NCI-H1436 treated with DMSO at 0.1 percent for 48 hours (cell line): ENCODE data around the gene HYAL4.
A peak's percentile ranks its signal among the peaks of the same experiment; 100 is the strongest.
"Not testable (repeated sequence)": the region's sequence is repeated elsewhere in the genome, so short reads cannot be mapped to it uniquely, and the experiment has no call there.

ENCODE experiments used
- DNase-seq: peaks from one replicate; lab custom pipeline; 2025; lab: John Stamatoyannopoulos, UW

Gene HYAL4

DNA sequence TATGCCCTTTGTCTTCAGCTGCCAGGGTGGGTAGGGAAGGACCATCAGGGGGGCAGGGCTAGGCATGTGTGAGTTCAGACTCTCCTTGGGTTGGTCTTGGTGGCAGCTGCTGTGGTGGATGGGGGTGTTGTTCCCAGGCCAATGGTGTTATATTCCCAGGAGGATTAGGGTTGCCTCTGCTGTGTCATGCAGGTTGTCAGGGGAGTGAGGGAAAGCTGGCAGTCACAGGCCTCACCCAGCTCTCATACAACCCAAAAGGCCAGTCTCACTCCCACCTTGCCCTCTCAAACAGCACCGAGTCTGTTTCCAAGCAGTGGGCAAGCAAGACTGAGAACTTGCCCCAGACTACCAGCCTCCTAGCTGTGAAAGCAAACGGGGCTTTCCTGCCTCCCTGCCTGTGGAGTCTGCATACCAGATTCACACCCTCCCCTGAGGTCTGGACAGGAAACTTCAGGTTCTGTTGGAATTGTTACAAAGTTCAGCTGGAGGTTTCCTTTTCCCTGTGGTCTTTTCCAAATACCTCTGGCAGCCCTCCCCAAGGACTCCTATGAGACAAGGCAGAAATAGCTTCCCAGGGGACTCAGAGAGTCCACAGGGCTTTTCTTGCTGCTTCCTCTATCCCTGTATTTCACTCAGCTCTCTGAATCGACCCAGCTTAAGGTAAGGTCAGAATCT, 1.4 kb downstream of the HYAL4 start:
- DNase-seq = no peak

DNA sequence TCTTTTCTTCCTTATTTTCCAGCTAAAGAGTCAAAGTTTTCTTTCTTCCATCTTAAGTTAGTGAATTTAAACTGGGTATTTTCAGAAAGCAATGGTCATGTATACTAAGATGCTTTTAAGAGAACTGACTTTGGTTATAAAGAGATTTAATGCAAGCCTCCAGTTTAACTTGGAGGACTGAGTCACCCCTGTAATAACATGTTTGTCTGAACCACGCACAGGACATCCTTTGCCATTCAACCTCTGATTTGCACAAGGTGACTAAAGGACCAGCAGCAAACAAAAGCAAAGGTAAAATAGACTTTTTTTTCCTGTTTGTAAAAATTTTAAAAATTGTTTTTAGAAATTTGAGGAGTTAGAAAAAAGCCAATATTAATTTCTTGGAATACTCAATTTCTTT, 2.9 kb downstream of the HYAL4 start:
- DNase-seq = no peak

DNA sequence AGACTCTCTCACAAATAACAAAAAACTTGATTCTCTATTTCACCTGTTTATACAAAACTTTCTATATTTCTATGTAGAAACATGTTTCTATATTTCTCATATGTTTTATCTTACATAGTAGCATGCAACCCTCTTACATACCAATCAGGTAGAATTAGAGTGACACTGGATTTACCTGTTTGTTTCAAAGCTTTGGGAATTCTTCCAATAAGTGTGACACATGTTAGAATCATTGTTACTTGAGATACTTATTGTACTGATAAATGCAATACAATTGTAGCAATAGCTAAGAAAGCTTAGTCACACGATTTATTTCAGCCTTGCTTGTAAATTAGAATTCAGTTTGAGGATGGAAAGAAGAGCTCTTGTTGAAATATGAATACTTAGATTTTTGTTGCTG, 4.9 kb downstream of the HYAL4 start:
- no peak for DNase-seq

DNA sequence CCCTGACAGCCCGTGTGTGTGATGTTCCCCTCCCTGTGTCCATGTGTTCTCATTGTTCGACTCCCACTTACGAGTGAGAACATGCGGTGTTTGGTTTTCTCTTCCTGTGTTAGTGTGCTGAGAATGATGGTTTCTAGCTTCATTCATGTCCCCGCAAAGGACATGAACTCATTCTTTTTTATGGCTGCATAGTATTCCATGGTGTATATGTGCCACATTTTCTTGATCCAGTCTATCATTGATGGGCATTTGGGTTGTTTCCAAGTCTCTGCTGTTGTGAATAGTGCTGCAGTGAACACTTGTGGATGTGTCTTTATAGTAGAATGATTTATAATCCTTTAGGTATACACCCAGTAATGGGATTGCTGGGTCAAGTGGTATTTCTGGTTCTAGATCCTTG, 6.4 kb downstream of the HYAL4 start:
- DNase-seq = not testable (repeated sequence)

DNA sequence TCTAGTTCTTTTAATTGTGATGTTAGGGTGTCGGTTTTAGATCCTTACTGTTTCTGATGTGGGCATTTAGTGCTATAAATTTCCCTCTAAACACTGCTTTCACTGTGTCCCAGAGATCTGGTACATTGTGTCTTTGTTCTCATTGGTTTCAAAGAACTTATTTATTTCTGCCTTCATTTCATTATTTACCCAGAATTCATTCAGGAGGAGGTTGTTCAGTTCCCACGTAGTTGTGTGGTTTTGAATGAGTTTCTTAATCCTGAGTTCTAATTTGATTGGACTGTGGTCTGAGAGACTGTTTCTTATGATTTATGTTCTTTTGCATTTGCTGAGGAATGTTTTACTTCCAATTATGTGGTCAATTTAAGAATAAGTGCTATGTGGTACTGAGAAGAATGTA, 9.3 kb downstream of the HYAL4 start:
- DNase-seq = not testable (repeated sequence)

DNA sequence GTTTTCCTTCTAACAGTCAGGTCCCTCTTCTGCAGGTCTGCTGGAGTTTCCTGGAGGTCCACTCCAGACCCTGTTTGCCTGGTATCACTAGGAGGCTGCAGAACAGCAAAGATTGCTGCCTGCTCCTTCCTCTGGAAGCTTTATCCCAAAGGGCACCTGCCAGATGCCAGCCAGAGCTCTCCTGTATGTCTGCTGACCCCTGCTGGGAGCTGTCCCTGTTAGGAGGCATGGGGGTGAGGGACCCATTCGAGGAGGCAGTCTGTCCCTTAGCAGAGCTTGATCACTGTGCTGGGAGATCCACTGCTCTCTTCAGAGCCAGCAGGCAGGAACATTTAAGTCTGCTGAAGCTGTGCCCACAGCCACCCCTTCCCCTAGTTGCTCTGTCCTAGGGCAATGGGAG, 11.5 kb downstream of the HYAL4 start:
- not testable (repeated sequence) for DNase-seq

DNA sequence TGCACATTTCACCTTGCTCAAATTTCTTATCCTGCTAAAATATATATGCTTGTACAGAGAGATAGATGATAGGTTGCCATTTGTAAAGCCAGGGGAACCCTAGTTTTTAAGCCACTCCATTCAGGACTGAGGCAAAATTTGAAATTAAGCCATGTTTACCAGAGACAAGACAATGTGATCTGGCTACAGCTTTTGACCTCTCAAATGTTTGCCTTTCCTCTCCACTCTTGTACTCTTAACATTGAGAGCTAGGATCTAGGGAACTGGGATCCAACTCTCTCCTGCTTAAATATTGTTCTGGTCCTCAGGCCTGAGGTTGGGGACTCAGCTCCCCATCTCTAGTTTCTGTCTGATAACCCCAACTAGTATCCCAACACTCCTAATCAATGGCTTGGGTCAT, 15.9 kb downstream of the HYAL4 start:
- no peak for DNase-seq

DNA sequence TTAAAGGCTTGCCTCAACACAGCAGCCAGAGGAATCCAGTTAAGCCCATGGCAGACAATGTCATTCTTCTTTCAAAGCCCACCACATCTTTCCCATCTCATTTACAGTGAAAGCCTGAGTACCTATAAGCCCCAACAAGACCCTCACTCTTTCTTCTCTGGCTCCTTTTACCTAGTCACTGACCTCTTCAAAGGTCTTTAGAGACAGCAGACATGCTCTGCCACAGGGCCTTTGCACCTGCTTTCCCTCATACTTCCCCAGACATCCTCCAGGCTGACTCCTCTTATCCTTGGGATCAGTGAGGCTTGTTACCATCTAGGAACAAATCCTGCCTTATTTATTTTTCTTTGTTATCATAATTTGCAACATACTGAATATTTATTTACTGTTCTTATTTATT, 17.8 kb downstream of the HYAL4 start:
- DNase-seq = no peak

DNA sequence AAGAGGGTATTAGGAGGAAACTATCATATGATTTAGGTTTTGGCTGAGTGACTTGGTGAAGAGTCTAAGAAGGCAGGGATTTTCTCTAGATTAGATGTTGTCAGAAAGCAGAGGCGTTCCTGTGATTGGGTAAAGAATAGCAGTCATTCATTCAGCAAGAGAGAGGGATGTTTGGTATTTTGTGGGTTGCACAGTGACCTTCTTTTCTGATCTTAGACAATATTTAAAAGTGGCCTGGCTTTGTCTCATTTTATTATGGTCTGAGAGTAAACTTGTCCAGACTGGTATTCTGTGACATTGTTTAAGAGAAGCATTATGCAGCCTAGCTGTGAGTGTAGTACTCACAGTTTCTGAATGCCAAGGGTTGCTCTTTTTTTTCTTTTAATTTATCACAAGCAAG, 18.5 kb downstream of the HYAL4 start:
- no peak for DNase-seq

DNA sequence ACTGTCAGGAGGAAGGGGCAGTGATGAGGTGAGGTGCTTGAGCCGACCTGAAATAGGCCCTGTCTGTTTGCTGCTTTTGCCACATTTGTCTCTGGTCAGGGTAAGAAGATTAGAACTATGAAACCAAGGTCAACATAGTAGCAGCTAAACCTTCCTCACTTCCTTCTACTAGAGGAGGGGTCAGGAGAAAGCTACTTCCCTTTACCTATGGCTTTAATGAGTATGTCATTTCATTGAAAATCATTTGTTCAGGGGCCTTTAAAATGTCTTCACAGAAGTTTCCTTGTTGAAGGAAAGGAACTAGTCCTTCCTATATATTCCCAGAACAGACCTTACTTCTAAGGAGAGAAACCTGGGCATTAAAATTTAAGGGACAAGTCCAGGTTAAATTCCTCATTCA, 19.0 kb downstream of the HYAL4 start:
- no peak for DNase-seq

DNA sequence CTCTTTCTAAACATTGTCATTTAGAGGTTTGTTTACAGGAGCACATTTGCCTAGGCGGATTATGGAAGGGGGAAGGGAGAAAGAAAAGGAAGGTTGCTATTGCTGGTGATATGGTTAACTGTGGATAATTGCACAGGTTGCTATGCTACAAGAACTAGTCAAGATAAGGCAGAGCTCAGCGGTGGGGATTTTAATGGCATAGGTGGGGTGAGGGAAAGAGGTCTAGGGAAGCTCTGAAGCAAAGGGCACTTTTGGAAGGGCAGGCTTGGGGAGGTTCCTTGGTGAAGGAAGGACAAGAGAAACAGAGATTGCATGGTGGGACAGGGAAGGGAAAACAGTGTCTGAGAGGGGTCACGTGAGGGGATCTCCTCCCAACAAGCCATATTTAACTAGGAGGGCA, 19.5 kb downstream of the HYAL4 start:
- DNase-seq = no peak

DNA sequence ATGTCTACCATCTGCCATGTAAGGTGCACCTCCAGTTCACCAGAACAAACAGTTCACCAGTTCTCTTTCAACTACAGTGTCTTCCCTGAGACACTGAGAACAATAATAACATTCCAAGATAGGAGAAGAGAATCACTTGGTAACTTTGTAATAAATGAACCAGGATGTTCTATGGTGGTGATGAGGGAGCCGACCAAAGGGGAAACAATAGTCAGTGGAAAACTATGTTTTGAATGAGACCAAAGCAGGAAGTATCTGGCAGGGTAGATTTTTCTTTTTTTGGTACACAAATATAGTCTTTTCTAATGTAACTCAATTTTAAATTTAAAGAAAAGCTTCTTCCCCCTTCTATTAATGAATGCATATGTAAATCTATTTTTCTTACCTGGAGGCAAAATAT, 20.0 kb downstream of the HYAL4 start:
- no peak for DNase-seq

DNA sequence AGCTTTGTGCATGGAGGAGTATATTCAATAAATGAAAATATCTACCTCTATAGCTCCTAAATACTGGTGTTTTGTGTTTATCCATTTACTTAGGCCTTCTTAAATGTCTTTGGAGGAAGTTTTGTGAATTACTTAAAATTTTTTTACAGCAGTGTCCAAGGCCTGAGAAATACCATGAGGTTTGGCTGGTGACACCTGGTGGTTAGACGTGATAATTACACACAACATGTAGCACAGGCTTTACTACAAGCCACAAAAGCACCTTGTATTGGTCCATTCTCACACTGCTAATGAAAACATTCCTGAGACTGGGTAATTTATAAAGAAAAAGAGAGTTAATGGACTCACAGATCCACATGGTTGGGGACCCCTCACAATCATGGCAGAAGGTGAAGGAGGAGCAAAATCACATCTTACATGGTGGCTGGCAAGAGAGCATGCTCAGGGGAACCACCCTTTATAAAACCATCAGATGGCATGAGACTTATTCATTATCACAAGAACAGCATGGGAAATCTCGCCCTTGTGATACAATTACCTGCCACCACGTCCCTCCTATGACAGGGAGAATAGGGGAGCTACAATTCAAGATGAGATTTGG, 20.6 kb downstream of the HYAL4 start:
- DNase-seq = peak; percentile 5

DNA sequence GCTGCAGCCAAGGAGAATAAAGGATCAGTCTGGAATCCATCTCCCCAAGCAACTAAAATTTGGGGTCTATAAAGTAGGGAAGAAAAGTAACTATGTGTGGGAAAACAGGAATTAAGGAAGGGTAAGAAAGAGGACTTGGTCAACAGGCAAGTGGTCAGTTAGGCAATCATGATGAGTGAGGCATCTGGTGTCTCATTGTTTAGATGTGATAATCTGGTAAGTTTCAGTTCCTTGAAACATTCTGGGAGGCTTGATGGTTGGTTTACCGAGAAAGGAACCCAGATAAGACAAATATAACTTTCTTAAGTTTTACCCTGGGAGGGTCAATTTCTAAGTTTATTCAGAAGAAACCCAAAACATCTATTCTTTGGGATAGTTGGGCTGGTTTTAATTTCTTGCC, 22.3 kb downstream of the HYAL4 start:
- no peak for DNase-seq

DNA sequence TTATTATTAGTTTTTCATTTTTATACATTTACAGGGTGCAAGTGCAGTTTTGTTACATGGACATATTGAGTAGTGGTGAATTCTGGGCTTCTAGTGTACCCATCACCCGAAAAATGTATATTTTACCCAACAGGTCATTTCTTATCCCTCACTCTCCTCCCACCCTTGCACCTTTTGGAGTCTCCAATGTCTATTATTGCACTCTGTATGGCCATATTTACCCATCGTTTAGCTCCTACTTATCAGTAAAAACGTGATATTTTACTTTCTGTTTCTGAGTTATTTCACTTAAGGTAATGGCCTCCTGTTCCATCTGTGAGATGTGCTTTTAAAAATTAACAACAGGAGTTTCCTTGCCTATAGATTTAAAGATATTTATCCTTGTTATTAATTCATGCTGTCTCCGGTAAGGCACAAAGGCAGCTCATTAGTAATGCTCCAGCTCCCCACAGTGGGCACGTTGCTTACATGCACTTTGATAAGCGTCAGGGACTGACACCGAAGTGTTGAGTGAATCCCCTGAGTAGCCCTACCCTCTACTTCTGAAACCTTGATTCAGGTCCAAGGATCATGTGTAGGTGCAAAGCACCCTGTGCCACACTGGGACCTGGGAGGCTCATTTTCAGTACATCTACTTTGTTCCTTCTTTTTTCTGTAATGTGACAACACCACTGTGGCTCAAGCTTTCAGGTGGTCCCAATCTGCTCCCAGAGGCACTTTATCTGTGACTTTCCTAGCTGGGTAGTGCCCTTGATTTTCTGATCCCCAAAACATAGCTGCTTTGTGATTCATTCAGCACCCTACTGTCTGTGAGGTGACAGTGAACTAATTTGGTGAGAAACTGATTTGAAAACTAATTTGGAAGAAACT, 27.3 kb downstream of the HYAL4 start:
- DNase-seq = peak; percentile 25

DNA sequence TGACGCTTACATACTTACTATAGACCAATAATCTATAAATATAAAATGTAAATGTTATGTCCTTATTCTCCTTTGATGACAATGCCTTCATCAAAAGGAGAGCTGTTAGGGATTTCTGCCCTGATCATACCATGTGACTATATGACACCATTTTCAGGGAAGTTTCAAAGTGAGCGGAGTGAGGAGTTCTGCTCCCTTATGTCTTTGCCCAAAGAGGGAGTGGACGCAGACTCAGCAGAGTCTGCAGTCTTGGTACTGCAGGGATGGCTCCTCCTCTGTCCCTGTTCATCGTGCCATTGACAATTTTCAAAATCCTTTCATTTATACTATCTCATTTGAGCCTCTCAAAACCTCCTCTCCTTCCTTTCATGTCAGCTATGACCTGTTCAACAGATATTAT, 27.9 kb downstream of the HYAL4 start:
- DNase-seq = no peak

DNA sequence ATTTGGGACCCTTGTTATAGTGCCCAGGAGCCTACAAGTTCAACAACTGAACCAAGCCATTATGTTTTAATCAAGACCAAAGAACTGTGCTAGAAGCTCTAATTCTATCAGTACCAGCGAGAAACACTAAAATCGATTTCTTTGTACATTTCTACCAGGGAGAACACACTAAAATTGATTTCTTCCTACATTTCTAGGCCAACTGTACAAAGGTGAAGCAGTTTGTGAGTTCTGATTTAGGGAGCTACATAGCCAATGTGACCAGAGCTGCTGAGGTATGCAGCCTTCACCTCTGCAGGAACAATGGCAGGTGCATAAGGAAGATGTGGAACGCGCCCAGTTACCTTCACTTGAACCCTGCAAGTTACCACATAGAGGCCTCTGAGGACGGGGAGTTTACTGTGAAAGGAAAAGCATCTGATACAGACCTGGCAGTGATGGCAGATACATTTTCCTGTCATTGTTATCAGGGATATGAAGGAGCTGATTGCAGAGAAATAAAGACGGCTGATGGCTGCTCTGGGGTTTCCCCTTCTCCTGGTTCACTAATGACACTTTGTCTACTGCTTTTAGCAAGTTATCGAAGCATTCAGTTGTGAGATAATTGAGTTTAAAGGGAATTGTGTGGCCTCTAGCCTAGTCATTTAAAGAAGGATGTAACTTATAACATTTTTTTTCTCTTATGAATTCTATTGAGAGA, 31.7 kb downstream of the HYAL4 start:
- no peak for DNase-seq

DNA sequence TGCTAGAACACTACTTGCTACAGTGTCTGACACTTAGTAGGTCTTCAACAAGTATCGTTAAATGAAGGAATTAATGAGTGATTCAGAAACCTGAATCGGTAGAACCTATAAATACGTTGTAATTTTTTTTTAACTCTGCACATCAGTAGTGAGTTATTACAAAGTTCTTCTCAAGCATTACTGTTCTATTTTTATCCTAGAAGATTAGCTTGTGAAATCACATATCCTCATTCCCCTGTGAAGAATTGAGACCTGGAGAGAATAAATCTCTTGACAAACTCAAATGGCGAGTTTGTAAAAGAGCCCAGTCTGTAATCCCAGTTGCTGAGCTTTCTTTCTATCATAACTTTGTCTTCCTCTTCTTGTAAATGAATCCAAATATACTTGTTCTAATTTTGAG, 34.7 kb downstream of the HYAL4 start:
- DNase-seq = no peak

DNA sequence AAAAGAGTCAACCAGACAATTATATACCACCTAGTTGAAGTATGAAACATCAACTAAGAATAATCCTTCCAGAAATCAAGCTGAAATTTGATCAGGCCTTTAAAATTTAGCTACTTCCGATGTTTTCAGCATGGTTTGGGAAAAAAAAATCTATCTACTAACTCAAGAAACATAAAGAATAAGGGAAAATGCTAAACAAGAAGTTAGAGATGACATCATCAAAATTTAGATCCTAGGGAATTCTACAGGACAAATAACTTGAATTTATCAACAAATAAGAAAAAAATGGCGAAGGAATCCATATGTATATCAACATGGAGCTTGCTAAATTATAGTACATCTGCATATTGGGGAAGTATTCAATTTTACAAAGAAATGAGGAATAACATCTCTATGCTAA, 36.3 kb downstream of the HYAL4 start:
- DNase-seq = no peak

DNA sequence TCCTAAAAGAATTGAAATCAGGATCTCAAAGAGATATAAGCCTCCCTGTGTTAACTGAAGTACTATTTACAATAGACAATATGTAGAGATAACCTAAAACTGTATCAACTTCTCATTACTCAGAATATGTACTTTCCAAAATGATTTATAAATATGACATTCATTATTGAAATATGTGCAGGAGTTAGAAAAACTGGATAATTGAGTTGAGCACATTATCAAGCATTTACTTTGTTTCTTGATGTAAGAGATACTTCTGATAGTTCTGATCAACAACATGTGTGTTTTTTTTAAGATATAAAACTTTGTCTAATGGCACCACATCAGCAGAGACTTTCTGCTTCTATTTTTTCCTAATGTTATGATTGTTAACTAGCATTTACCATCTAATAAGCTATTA, 38.2 kb downstream of the HYAL4 start:
- no peak for DNase-seq

DNA sequence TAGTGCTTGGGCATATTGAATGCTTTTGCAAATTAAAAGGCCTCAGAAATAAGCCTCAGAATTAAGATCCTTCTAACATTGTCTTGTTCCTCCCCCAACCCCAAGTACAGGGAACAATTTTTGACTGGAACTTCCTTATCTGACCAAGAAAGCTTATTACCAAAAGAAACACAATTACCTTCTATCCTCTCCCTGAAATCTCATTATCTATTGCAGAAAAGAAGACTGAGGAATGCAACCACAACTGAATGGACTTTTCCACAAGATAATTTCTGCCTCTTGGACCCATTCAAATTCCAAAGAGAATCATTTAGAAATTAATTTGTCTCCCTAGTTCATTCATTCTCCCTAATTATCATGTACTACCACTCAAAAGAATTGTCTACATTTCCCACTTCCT, 43.2 kb downstream of the HYAL4 start:
- DNase-seq = no peak

DNA sequence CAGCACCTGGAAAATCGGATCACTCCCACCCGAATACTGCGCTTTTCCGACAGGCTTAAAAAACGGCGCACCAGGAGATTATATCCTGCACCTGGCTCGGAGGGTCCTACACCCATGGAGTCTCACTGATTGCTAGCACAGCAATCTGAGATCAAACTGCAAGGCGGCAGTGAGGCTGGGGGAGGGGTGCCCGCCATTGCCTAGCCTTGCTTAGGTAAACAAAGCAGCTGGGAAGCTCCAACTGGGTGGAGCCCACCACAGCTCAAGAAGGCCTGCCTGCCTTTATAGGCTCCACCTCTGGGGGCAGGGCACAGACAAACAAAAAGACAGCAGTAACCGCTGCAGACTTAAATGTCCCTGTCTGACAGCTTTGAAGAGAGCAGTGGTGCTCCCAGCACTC, 49.8 kb downstream of the HYAL4 start:
- not testable (repeated sequence) for DNase-seq

DNA sequence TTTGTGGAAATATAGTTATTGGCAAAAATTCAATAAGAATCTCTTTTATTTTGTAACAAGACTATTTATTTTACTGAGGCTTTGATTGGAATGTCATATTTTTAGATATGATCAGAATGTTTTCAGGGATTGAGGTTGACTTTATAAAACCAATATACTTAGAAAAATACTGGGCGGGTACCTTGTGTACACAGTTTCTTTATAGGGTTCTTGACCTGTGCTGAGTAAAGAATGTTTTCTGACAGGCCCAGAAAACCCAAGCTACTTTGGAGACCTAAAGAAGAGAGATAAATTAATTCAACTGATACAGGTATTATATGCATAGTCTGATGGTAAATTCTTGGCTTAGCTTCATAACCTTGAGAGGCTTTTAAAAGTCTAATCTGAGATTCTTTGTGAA, 56.1 kb downstream of the HYAL4 start:
- no peak for DNase-seq
